A673 (cell line): ENCODE results near the gene ACYP2. TPM values are rescaled to one million over a fixed set of nuclear protein-coding genes. Genes with fewer than 3 reads are reported as not detected.
"Not testable (repeated sequence)": the region's sequence is repeated elsewhere in the genome, so short reads cannot be mapped to it uniquely, and the experiment has no call there.

Source experiments
- BruUV-seq: library from RNA; stranded (reverse); fragments of 400-500 nt; replicated peaks from 2 replicates; lab custom pipeline; 2021; lab: Mats Ljungman, UMichigan
- CTCF ChIA-PET: fragments of 300-600 bp; sonication (Branson Sonifier 250); formaldehyde crosslinking; loops from one replicate; lab custom pipeline; 2022; ENCODE audit warnings: antibody characterized with exemption; lab: Charles Lee
- POLR2A ChIA-PET: fragments of 300-600 bp; sonication (Branson Sonifier 250); formaldehyde crosslinking; loops from one replicate; lab custom pipeline; 2022; ENCODE audit warnings: antibody characterized with exemption; ENCODE audit not compliant: low non-redundant PET; lab: Charles Lee
- DNase-seq: peaks from one replicate; pipeline ENCODE4 v3.0.0-alpha.2; 2015; ENCODE audit warnings: low spot score
- H3K27ac ChIP-seq: fragments of 200-600 bp; sonication (generic); 2 replicates; pipeline ENCODE4 v1.5.1; 2016; ENCODE audit warnings: mixed run types, low read depth, mild to moderate bottlenecking, mixed read lengths, antibody characterized with exemption, low read length; ENCODE audit not compliant: poor library complexity, severe bottlenecking
- H3K27me3 ChIP-seq: fragments of 200-600 bp; sonication (generic); replicated peaks from 2 replicates; pipeline ENCODE4 v1.6.1; 2017; ENCODE audit warnings: mixed run types, low read depth, mild to moderate bottlenecking, mixed read lengths, antibody characterized with exemption, low read length; ENCODE audit not compliant: insufficient read depth, poor library complexity
- H3K36me3 ChIP-seq: fragments of 200-600 bp; sonication (generic); 2 replicates; pipeline ENCODE4 v1.6.1; 2016; ENCODE audit warnings: mixed run types, mild to moderate bottlenecking, mixed read lengths, antibody characterized with exemption, low read length; ENCODE audit not compliant: insufficient read depth, poor library complexity, severe bottlenecking
- H3K4me1 ChIP-seq: fragments of 200-600 bp; sonication (generic); 2 replicates; pipeline ENCODE4 v1.6.1; 2017; ENCODE audit warnings: mixed run types, mild to moderate bottlenecking, mixed read lengths, antibody characterized with exemption, low read length; ENCODE audit not compliant: insufficient read depth, poor library complexity, severe bottlenecking
- H3K4me3 ChIP-seq: fragments of 200-600 bp; sonication (generic); 2 replicates; pipeline ENCODE4 v1.5.1; 2016; ENCODE audit warnings: low read depth, mixed run types, mild to moderate bottlenecking, mixed read lengths, low read length; ENCODE audit not compliant: poor library complexity, severe bottlenecking
- H3K9me3 ChIP-seq: fragments of 200-600 bp; sonication (generic); 2 replicates; pipeline ENCODE4 v1.6.1; 2016; ENCODE audit warnings: mixed run types, low read depth, mild to moderate bottlenecking, mixed read lengths, antibody characterized with exemption, low read length; ENCODE audit not compliant: poor library complexity, severe bottlenecking
- EZH2 ChIP-seq: fragments of 200-600 bp; sonication (generic); IDR thresholded peaks from 2 replicates; pipeline ENCODE4 v1.6.1; 2017; ENCODE audit warnings: borderline replicate concordance, low read depth, mild to moderate bottlenecking, mixed read lengths, antibody characterized with exemption, low read length; ENCODE audit not compliant: poor library complexity, severe bottlenecking
- intact Hi-C: fragments of 100-400 bp; cut with micrococcal nuclease; formaldehyde crosslinking; loops from one replicate; pipeline ENCODE4 v1.10.0; 2022; ENCODE audit not compliant: unreplicated experiment
- total RNA-seq: library from RNA; stranded (reverse); gene quantifications from 2 replicates; pipeline ENCODE4 v1.2.3, GENCODE V29; 2021
- TF ChIP-seq, protein P1 (sequence below): fragments of 300-800, 200-600 bp; sonication (generic); conservative IDR thresholded peaks from 2 replicates; pipeline ENCODE4 v1.5.1; 2017; ENCODE audit warnings: low read depth, mild to moderate bottlenecking, antibody characterized with exemption, low read length, moderate library complexity, mixed read lengths

Gene ACYP2
- total RNA-seq, 1 experiment from 2014 or later = 10.1 TPM

DNA sequence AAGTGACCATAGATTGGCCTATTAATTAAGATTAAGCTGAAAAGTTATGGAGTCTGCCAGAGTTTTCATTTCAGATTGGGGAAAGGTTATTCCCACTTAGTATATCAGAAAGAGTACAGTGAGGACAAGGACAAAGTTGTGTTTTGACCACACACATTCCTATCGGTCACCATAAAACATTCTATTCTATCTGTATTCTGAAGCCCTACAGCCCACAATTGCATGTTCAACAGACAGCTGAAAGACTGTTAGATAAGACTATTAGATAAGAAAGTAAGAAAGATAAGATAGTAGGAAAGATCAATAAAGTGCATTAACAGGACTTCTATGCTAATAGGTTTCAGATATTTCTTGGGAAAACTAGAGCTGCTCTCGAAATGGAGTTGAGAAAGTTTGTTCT, 26.7 kb upstream of the ACYP2 start:
- Histone ChIP-seq H3K27ac (no peak overlapping the region), H3K4me3 (no peak overlapping the region), H3K36me3 (no peaks in the 10 kb centered on the region), H3K27me3 (no peaks in the 10 kb centered on the region), H3K4me1 (no peaks in the 10 kb centered on the region), H3K9me3 (no peaks in the 10 kb centered on the region)
- ChIA-PET POLR2A (no interaction called here), CTCF (no interaction called here)
- intact Hi-C loops = no loop called here
- no peak for DNase-seq
- TF ChIP-seq, protein P1, sequence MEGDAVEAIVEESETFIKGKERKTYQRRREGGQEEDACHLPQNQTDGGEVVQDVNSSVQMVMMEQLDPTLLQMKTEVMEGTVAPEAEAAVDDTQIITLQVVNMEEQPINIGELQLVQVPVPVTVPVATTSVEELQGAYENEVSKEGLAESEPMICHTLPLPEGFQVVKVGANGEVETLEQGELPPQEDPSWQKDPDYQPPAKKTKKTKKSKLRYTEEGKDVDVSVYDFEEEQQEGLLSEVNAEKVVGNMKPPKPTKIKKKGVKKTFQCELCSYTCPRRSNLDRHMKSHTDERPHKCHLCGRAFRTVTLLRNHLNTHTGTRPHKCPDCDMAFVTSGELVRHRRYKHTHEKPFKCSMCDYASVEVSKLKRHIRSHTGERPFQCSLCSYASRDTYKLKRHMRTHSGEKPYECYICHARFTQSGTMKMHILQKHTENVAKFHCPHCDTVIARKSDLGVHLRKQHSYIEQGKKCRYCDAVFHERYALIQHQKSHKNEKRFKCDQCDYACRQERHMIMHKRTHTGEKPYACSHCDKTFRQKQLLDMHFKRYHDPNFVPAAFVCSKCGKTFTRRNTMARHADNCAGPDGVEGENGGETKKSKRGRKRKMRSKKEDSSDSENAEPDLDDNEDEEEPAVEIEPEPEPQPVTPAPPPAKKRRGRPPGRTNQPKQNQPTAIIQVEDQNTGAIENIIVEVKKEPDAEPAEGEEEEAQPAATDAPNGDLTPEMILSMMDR = no peak
- TF ChIP-seq EZH2 = no peak
- no TSS peak for BruUV-seq

DNA sequence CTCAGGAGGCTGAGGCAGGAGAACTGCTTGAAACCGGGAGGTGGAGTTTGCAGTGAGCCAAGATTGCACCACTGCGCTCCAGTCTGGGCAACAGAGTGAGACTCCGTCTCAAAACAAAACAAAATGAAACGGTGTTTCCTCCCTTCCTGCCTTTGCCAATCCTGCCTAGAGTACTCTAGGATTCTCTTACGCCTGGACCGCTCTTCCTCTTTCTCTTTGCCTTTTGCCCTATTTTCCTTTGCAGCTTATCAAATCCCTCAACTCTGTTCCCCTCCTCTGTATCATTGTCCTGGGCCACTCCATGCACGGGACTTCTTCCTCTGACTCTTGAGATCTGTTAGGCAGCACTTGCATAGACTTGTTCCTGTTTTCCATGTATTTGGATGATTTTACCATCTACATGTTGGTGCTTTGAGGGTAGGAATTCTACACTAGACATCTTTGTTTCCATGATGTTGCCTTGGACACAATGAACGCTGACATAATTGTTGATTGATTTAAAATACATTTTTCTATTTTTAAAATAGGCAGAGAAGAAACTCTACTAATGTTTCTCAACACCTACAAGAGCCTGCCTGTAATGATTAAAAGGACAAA, 24.8 kb upstream of the ACYP2 start:
- no peaks in the 10 kb centered on the region for H3K4me1 ChIP-seq
- no peak for DNase-seq
- H3K4me3 ChIP-seq = no peak overlapping the region
- no peaks in the 10 kb centered on the region for H3K36me3 ChIP-seq
- no peak overlapping the region for H3K27ac ChIP-seq
- POLR2A ChIA-PET = no interaction called here
- H3K9me3 ChIP-seq = no peaks in the 10 kb centered on the region
- H3K27me3 ChIP-seq = no peaks in the 10 kb centered on the region
- BruUV-seq = no TSS peak
- CTCF ChIA-PET = no interaction called here
- intact Hi-C loops = no loop called here
- no peak for TF ChIP-seq EZH2
- TF ChIP-seq, protein P1 = no peak

GRCh38 chr2:54092940-54093339, 22.5 kb upstream of the ACYP2 start:
- BruUV-seq = no TSS peak
- Histone ChIP-seq H3K9me3 (no peaks in the 10 kb centered on the region), H3K36me3 (no peaks in the 10 kb centered on the region), H3K4me1 (no peaks in the 10 kb centered on the region), H3K27me3 (no peaks in the 10 kb centered on the region), H3K4me3 (no peak overlapping the region), H3K27ac (no peak overlapping the region)
- intact Hi-C loops = no loop called here
- TF ChIP-seq EZH2 = no peak
- TF ChIP-seq, protein P1 = no peak
- DNase-seq = no peak
- POLR2A ChIA-PET = no interaction called here
- CTCF ChIA-PET = no interaction called here

- H3K4me1 ChIP-seq, POLR2A ChIA-PET, CTCF ChIA-PET, H3K27me3 ChIP-seq, H3K4me3 ChIP-seq, DNase-seq, H3K36me3 ChIP-seq, BruUV-seq, H3K9me3 ChIP-seq, H3K27ac ChIP-seq, intact Hi-C loops: not testable (repeated sequence)
Measured at GRCh38 chr2:54095406-54095805, 20.0 kb upstream of the ACYP2 start.

- CTCF ChIA-PET, H3K9me3 ChIP-seq, H3K4me1 ChIP-seq, H3K27ac ChIP-seq, intact Hi-C loops, H3K36me3 ChIP-seq, H3K4me3 ChIP-seq, DNase-seq, BruUV-seq, POLR2A ChIA-PET, H3K27me3 ChIP-seq: not testable (repeated sequence)
Measured at GRCh38 chr2:54096141-54096540, 19.3 kb upstream of the ACYP2 start.
